ENCODE data around the gene DCTN2.

GRCh38 chr12:57539134-57539768, 7.7 kb downstream of the DCTN2 start:
- TF ChIP-seq CTCF (IDR thresholded peaks at IDR 0.05) (no peak), POLR2A (IDR thresholded peaks at IDR 0.05) (no peak)
